Ectodermal cell (in vitro differentiated cells): ENCODE data around the gene ZBTB7B.

Source experiments
- H3K27ac ChIP-seq: 2 replicates; pipeline ENCODE4 v1.7.0; 2013; ENCODE audit warnings: mild to moderate bottlenecking, low read depth, low read length; ENCODE audit not compliant: insufficient read depth, poor library complexity, severe bottlenecking
- H3K27me3 ChIP-seq: 2 replicates; pipeline ENCODE4 v1.7.0; 2013; ENCODE audit warnings: mild to moderate bottlenecking, low read length; ENCODE audit not compliant: insufficient read depth, control insufficient read depth, poor library complexity, severe bottlenecking
- H3K36me3 ChIP-seq: one replicate; pipeline ENCODE4 v1.7.0; 2013; ENCODE audit warnings: low read length; ENCODE audit not compliant: control insufficient read depth, insufficient read depth
- H3K4me1 ChIP-seq: one replicate; pipeline ENCODE4 v1.7.0; 2013; ENCODE audit warnings: low read length; ENCODE audit not compliant: control insufficient read depth, insufficient read depth
- H3K4me3 ChIP-seq: 2 replicates; pipeline ENCODE4 v1.7.0; 2013; ENCODE audit warnings: low read depth, low read length, control low read depth; ENCODE audit not compliant: insufficient read depth
- H3K9me3 ChIP-seq: 2 replicates; pipeline ENCODE4 v1.7.0; 2013; ENCODE audit warnings: mild to moderate bottlenecking, low read length, moderate library complexity; ENCODE audit not compliant: control insufficient read depth
- WGBS, 2 experiments: methylation state at CpG; one replicate each; pipeline ENCODE4 v1.1.7; 2013; ENCODE audit warnings: missing lambda C conversion rate in 2 of 2; 5-methylcytosine and 5-hydroxymethylcytosine counted together

Gene ZBTB7B

DNA sequence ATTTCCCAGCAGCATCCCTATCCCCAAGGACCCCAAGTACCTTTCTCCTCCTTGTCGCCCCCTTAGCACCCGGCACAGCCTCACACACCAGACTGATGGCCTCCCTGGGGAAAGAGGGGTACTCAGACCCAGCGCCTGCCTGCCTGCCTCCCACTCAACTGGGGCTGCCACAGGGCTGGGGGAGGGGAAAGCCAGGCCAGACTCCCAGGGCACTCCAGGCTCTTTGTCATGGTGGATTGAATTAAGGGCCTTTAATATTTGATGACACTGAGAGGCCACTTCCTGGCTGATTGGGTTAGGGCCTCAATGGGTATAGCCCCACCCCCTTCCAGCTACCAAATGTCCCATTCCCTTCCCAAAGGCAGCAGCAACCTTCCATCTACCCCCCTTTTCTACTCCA is 33.9 kb upstream of the ZBTB7B start:
- Histone ChIP-seq H3K36me3 (peaks cover 24% of the 10 kb centered on the region), H3K4me1 (peaks cover 40% of the 10 kb centered on the region), H3K27ac (no peak overlapping the region), H3K27me3 (no peaks in the 10 kb centered on the region), H3K4me3 (peak overlapping the region; percentile 64), H3K9me3 (no peaks in the 10 kb centered on the region)
- 83 to 93% methylated on average over 3 of the region's 3 CpGs for WGBS, 2 experiments

DNA sequence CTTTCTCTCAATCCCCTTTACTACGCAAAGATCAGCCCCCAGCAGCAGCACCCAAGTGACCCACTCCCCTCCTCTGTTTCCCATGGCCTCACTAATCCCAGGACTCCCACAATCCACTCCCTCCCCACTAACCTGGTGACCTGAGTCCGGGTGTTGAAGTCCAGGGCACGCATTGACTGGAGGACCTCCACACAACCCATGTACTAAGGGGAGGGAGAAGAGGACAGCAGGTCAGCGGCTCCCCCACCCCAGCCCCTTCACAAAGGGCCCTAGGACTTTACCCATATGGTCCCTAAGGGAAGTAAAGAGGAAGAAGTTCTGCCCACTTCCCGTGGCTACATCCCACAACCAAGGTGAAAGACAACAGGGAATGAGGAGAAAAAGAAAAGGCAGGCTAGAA is 33.4 kb upstream of the ZBTB7B start:
- H3K4me3 ChIP-seq = peak overlapping the region; percentile 64
- no peaks in the 10 kb centered on the region for H3K27me3 ChIP-seq
- peaks cover 20% of the 10 kb centered on the region for H3K36me3 ChIP-seq
- no peaks in the 10 kb centered on the region for H3K9me3 ChIP-seq
- no peak overlapping the region for H3K27ac ChIP-seq
- 12 to 15% methylated on average over 4 to 5 of the region's 5 CpGs for WGBS, 2 experiments
- H3K4me1 ChIP-seq = peaks cover 40% of the 10 kb centered on the region

DNA sequence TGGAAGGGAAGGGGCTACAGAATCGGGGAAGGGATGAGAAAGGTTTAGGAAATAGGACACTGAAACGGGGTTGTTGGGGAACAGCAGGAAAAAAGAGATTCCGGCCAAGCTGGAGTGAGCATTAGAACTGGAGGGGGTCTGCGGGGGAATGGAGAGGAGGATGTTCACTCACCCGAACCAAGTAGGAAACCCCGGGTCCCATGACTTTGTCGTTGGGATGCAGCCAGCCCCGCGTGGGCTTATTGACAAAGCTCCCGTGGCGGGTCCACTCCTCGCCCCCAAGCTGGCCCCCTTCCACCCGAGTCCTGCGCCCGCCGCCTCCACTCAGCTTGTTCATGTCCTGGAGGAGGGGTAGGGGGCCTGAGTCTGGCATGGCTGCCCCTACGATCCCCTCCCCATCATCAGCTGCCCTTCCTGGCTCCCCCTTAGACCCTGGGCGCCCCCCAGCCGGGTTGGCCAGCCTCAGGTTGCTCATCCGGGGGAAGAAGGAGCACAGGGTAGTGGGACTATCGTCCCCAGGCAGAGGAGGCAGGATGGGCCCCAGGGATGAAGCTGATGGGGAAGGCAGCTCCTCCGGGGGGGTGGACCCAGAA is 32.6 kb upstream of the ZBTB7B start:
- peaks cover 20% of the 10 kb centered on the region for H3K36me3 ChIP-seq
- no peak overlapping the region for H3K27ac ChIP-seq
- peak overlapping the region; percentile 64 for H3K4me3 ChIP-seq
- peaks cover 40% of the 10 kb centered on the region for H3K4me1 ChIP-seq
- 4 to 7% methylated on average over 22 of the region's 22 CpGs for WGBS, 2 experiments
- H3K9me3 ChIP-seq = no peaks in the 10 kb centered on the region
- H3K27me3 ChIP-seq = no peaks in the 10 kb centered on the region

DNA sequence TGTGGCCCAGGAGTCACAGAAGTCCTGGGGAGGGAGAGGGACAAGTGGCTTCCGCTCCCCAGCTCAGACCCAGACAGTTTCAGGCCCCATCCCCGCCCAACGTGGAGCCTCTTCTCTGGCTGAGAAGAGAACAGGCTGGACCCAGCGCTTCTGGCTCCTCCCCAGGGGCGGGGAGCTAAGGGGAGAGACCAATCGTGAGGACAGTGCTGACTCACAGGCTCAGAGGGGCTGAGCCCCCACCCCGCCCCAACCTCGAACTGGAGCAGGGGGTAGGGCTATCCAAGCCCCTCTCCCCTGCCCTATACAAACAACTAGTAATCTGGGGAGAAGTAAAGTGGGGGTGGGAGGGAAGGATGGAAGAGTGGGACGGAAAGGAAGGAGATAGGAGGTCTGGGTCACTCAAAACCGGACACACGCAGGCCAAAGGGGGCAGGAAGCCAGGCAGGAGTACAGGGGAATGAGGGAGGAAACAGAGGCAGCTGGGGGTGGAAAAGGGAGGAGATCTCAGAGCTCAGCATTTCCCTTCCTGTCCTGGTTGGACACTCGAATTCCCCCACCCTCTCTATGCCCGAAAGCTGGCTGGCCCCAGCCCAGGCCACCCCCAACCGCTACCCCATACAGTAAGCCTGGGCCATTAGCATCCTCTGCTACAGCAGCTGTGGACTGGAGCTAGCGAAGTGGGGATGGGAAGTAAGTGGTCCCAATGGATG is 31.8 kb upstream of the ZBTB7B start, which contains the start of gene SHC1:
SHC1 (minus strand) TSS at position 117 of the 710 bp plus-strand sequence. CDS start 221 bp downstream, outside the sequence.
- Histone ChIP-seq H3K4me3 (peak within 1 kb of the TSS; percentile 64), H3K9me3 (no peaks in the 10 kb centered on the region), H3K27me3 (no peaks in the 10 kb centered on the region), H3K27ac (peak within 1 kb of the TSS; percentile 93), H3K4me1 (peaks cover 40% of the 10 kb centered on the region), H3K36me3 (peaks cover 18% of the 10 kb centered on the region)
- WGBS, 2 experiments = 3 to 5% methylated on average over 13 to 15 of the region's 15 CpGs

DNA sequence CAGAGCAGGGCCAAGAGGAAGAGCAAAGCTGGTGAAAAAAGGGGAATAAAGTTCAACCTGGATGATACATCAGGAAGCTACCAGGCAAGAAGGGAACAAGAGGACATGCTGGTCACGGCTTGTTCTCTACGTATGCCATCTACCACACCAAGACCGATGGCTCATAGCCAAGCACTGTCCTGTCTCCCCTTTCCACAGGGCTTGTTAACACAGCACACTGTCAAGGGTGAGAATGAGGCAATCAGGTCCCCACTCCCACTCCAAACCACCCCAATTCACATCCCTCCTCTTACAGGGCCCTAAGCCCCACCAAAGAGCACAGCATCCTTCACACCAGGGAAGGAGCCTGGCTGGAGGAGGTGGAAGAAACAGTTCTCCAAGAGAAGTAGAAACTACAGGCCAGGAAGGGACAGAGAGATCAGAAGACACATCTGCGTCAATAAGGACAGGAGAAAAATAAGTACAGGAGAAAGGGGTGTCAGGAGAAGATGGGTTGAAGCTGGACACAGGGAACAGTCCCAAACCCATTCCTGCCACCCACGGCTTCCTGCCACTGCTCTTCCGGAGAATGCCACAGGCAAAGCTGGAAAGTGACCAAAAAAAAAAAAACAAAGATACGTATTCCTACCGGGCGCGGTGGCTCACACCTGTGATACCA is 31.1 kb upstream of the ZBTB7B start:
- 66 to 75% methylated on average over 10 of the region's 10 CpGs for WGBS, 2 experiments
- peak overlapping the region; percentile 64 for H3K4me3 ChIP-seq
- H3K27ac ChIP-seq = peak overlapping the region; percentile 93
- no peaks in the 10 kb centered on the region for H3K9me3 ChIP-seq
- no peaks in the 10 kb centered on the region for H3K27me3 ChIP-seq
- peaks cover 46% of the 10 kb centered on the region for H3K4me1 ChIP-seq
- peaks cover 12% of the 10 kb centered on the region for H3K36me3 ChIP-seq

DNA sequence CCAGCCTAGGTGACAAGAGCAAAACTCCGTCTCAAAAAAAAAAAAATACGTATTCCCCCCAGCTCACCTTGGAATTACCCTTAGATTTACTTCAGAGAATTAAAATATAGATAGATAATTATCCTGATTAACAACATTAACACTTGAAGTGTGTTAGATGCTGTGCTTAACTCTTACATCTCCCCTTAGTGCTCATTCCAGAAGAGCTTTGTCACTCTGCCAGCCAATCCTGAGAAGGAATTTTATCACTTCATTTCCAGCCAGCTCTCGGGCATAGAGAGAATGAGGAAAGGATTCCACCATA is 30.4 kb upstream of the ZBTB7B start:
- 0 to 29% methylated on average over 1 to 3 of the region's 3 CpGs for WGBS, 2 experiments
- Histone ChIP-seq H3K27me3 (no peaks in the 10 kb centered on the region), H3K36me3 (peaks cover 6% of the 10 kb centered on the region), H3K27ac (peak overlapping the region; percentile 89), H3K4me3 (peak overlapping the region; percentile 25), H3K4me1 (peaks cover 50% of the 10 kb centered on the region), H3K9me3 (no peaks in the 10 kb centered on the region)

DNA sequence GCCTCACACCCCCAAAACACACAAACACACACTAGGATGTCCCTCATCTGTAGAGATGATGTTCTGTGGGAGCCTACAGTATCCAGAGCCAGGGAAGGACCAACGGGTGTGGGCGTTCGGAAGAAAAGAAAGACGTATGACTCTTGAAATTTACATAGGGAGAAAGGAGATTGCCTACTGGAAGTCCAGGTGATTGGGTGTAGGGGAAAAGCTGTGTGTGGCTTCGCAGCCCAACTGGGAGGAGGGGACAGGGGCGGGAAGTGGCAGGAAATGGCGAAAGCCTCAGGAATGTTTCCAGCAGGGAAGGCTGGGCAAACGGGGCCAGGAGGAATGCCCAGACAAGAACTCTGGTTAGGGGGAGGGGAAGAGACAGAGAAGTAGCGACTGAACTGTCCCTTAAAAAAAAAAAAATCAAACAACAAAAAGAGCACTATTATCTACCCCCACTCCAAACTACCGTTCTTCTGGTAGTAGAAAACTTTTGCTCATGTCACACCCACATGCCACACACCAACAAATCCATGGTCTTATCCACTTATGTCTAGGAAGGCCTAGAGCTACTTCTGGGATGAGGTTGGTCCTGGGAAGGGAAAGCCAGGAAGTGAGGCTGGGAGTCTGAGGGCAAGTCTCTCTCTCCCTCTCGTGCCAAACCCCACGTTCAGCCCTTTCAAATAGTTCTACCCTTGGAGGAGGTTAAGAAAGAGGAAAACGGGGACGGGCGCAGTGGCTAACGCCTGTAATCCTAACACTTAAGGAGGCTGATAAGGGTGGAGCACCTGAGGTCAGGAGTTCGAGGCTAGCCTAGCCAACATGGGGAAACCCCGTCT is 29.9 kb upstream of the ZBTB7B start:
- Histone ChIP-seq H3K27ac (peak overlapping the region; percentile 89), H3K4me3 (peak overlapping the region; percentile 64), H3K36me3 (peaks cover 6% of the 10 kb centered on the region), H3K4me1 (peaks cover 50% of the 10 kb centered on the region), H3K9me3 (no peaks in the 10 kb centered on the region), H3K27me3 (no peaks in the 10 kb centered on the region)
- WGBS, 2 experiments = 10% methylated on average over 17 to 18 of the region's 18 CpGs

DNA sequence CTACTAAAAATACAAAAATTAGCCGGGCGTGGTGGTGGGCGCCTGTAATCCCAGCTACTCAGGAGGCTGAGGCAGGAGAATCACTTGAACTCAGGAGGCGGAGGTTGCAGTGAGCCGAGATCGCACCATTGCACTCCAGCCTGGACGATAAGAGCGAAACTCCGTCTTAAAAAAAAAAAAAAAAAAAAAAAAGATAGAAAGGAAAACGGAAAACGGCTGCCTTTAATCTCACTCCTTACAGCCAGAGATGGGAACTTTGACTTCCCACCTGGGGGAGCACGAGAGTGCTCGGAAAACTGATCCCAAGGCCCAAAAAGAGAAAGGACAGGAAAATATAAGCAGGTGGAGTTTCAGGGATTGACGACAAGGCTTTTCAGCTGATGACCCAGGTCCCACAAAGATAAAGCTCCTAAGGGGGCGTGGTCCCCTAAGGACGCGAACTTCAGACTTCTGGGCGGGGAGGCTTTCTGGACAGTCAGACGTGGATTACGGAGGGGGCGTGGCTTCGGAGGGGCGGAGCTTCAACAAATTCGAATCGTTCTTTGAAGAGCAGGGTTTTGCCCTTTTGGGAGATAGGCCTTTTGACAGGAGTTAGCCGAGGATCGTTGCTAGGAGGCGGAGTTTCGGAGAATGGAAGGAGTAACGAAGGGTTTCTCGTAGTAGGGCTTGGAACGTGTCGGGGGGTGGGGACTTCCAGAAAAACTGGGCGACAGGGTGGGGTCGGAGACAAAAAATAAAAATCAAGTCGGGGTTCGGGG is 29.1 kb upstream of the ZBTB7B start:
- Histone ChIP-seq H3K36me3 (peaks cover 4% of the 10 kb centered on the region), H3K27ac (peak overlapping the region; percentile 89), H3K9me3 (no peaks in the 10 kb centered on the region), H3K27me3 (no peaks in the 10 kb centered on the region), H3K4me1 (peaks cover 46% of the 10 kb centered on the region), H3K4me3 (peak overlapping the region; percentile 64)
- WGBS, 2 experiments = 2 to 3% methylated on average over 32 to 37 of the region's 37 CpGs

DNA sequence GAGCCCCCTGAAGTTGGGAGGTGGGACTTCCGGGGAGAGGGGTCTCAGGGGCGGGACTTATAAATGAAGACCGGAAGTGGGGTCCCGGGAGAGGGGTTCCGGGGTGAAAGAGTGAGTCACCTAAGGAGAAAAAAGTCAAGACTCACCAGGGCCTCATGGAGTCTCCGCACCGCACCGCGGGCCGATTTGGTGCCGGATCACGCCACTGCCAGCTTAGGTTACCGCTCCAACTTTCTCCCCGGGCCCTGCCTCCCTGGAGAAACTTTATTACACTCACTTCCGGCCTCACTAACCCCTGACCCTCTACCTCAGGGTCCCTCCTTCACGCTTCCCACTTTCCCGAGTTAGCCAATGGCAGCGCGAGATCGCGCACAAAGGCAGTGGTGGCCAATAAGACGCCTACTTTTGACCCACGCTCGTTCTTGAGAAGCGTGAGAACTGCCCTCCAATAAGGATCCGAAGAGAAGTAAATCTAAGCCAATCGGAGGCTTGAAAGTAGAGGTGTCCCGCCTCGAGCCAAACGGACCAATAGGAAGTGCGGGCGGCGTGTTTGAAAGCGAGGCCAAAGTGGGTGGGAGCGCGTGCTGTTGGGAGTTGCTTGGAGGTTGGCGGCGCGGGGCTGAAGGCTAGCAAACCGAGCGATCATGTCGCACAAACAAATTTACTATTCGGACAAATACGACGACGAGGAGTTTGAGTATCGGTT is 28.3 kb upstream of the ZBTB7B start, which contains the start of gene CKS1B:
CKS1B (plus strand) TSS at position 580 of the 706 bp plus-strand sequence; CDS start at position 645, 65 bp downstream.
- Histone ChIP-seq H3K4me3 (peak within 1 kb of the TSS; percentile 64), H3K9me3 (no peaks in the 10 kb centered on the region), H3K36me3 (peaks cover 6% of the 10 kb centered on the region), H3K27ac (peak within 1 kb of the TSS; percentile 95), H3K27me3 (no peaks in the 10 kb centered on the region), H3K4me1 (peaks cover 39% of the 10 kb centered on the region)
- WGBS, 2 experiments = 0 to 1% methylated on average over 47 of the region's 47 CpGs
